Activated CD4-positive, alpha-beta T cell treated with anti-CD3 and anti-CD28 coated beads for 48 hours (primary cell): Measurements from ENCODE around the gene RIT1.

Source experiments
- DNase-seq: peaks from one replicate; pipeline ENCODE4 v3.0.0-alpha.2; 2020

RIT1 gene

DNA sequence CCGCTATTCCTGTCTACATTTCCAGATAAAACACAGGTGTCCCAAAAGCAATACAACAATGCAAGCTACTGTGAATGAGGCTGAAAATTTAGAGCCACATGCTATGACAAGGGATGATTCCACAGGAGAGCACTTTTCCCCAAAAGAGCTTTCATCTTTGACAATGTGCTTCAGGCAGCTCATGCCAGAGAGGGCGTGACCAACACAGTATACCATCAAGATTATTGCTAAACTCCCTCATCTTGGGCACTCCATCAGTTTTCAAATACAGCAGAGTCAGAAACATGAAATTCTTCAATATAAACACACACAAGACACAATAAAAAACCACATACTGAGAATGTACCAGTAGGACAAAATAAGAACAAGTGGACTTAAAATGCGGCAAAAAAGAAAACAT lies 60.8 kb downstream of the RIT1 start:
- no peak for DNase-seq

- DNase-seq, result no peak
Observed at GRCh38 chr1:155847823-155848529, 63.2 kb downstream of the RIT1 start.
